SIG-M5 treated with dmso at 0.1 percent for 504 hours (cell line): Measurements from ENCODE around the gene DNMT3A.
A peak's percentile ranks its signal among the peaks of the same experiment; 100 is the strongest.

Experiments
- DNase-seq: peaks from one replicate; lab custom pipeline; 2025; ENCODE audit not compliant: unreplicated experiment; lab: John Stamatoyannopoulos, UW

Gene DNMT3A

GRCh38 chr2:25245141-25245540, 96.6 kb downstream of the DNMT3A start:
- DNase-seq = no peak

GRCh38 chr2:25243995-25244394, 97.7 kb downstream of the DNMT3A start:
- DNase-seq = no peak

GRCh38 chr2:25241452-25241851, 100.3 kb downstream of the DNMT3A start:
- no peak for DNase-seq

GRCh38 chr2:25240636-25241035, 101.1 kb downstream of the DNMT3A start:
- no peak for DNase-seq

GRCh38 chr2:25238920-25239319, 102.8 kb downstream of the DNMT3A start:
- DNase-seq = no peak

GRCh38 chr2:25237764-25238163, 104.0 kb downstream of the DNMT3A start:
- no peak for DNase-seq

- no peak for DNase-seq
Observed at GRCh38 chr2:25236736-25237135, 105.0 kb downstream of the DNMT3A start.

GRCh38 chr2:25234738-25235137, 107.0 kb downstream of the DNMT3A start:
- no peak for DNase-seq

GRCh38 chr2:25233916-25234605, 107.7 kb downstream of the DNMT3A start:
- no peak for DNase-seq

GRCh38 chr2:25232248-25232825, 109.4 kb downstream of the DNMT3A start:
- DNase-seq = no peak

GRCh38 chr2:25230948-25231311, 110.8 kb downstream of the DNMT3A start:
- no peak for DNase-seq

- DNase-seq = no peak
Observed at GRCh38 chr2:25230198-25230947, 111.4 kb downstream of the DNMT3A start.

- no peak for DNase-seq
Observed at GRCh38 chr2:25229279-25230197, 112.2 kb downstream of the DNMT3A start.

GRCh38 chr2:25228848-25229278, 112.9 kb downstream of the DNMT3A start:
- DNase-seq = peak; percentile 76

GRCh38 chr2:25227576-25227975, 114.1 kb downstream of the DNMT3A start:
- no peak for DNase-seq

GRCh38 chr2:25226827-25227226, 114.9 kb downstream of the DNMT3A start:
- no peak for DNase-seq

- DNase-seq = no peak
Observed at GRCh38 chr2:25222477-25223121, 119.1 kb downstream of the DNMT3A start.

- DNase-seq = no peak
Observed at GRCh38 chr2:25221579-25221978, 120.1 kb downstream of the DNMT3A start.

GRCh38 chr2:25220313-25220712, 121.4 kb downstream of the DNMT3A start:
- DNase-seq = no peak

- DNase-seq = no peak
Observed at GRCh38 chr2:25219621-25220020, 122.1 kb downstream of the DNMT3A start.

GRCh38 chr2:25218100-25218499, 123.6 kb downstream of the DNMT3A start:
- DNase-seq = no peak
